ENCODE data around the gene GRAMD4. TPM values are rescaled to one million over a fixed set of nuclear protein-coding genes. Genes with fewer than 3 reads are reported as not detected.

The GRAMD4 gene
- polyA plus RNA-seq, 2 of the 4 experiments (the other 2 are of a cell fraction): 7.7 to 13.1 TPM

DNA sequence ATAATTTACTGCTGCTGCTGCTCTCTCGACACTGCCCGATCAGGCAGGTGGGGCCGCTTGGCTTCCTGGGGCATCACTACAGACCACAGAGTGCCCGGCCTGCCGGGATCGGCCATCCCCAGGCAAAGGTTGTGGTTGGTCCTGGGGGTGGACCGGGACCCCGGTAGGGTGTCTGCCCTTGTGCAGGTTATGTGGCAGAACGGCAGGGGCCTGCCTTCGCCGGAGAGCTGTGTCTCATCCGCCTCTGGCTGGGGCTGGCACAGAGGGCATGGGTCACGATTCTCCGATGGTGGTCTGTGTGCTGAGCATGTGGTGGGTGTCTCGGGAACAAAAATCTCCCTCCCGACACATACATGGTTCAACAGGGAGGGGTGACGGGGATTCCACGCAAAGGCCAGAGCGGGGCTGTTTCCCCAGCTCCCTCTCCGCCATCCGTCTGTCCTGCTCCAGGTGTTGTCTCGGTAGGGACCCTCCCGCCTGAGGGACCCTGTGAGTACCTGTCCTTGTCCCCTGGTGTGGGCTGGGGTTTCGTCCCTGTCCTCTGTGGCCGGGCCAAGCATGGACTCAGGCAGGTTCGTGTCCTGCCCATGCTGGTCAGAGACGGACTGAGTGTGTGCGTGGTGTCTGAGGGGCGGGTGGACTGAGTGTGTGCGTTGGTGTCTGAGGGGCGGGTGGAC, 7.8 kb downstream of the GRAMD4 start:
- no peak overlapping the region for H3K27ac ChIP-seq
- no peaks in the 10 kb centered on the region for H3K9me3 ChIP-seq
- no peak overlapping the region for H3K4me2 ChIP-seq
- WGBS (ENCODE audit: missing lambda C conversion rate): 95% methylated on average over 7 of the region's 31 CpGs
- no peaks in the 10 kb centered on the region for H3K4me1 ChIP-seq
- FAIRE-seq: no peak
- DNase-seq (ENCODE audit: low read depth in 1 of 2, low spot score in 1 of 2): no peak
- CTCF ChIA-PET: interaction anchor here (1.0 kb wide), 1 partner anchor 18 kb away, joined by 3 read pairs; no protein-coding TSS in a partner anchor
- no peak overlapping the region for H3K4me3 ChIP-seq
- POLR2A ChIA-PET: no interaction called here
- no peak for TF ChIP-seq MAFK (IDR thresholded peaks at IDR 0.05; ENCODE audit: partially characterized antibody)
- TF ChIP-seq, protein P1, sequence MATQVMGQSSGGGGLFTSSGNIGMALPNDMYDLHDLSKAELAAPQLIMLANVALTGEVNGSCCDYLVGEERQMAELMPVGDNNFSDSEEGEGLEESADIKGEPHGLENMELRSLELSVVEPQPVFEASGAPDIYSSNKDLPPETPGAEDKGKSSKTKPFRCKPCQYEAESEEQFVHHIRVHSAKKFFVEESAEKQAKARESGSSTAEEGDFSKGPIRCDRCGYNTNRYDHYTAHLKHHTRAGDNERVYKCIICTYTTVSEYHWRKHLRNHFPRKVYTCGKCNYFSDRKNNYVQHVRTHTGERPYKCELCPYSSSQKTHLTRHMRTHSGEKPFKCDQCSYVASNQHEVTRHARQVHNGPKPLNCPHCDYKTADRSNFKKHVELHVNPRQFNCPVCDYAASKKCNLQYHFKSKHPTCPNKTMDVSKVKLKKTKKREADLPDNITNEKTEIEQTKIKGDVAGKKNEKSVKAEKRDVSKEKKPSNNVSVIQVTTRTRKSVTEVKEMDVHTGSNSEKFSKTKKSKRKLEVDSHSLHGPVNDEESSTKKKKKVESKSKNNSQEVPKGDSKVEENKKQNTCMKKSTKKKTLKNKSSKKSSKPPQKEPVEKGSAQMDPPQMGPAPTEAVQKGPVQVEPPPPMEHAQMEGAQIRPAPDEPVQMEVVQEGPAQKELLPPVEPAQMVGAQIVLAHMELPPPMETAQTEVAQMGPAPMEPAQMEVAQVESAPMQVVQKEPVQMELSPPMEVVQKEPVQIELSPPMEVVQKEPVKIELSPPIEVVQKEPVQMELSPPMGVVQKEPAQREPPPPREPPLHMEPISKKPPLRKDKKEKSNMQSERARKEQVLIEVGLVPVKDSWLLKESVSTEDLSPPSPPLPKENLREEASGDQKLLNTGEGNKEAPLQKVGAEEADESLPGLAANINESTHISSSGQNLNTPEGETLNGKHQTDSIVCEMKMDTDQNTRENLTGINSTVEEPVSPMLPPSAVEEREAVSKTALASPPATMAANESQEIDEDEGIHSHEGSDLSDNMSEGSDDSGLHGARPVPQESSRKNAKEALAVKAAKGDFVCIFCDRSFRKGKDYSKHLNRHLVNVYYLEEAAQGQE (IDR thresholded peaks at IDR 0.05): no peak
- no peak; a peak in 1 of 6 replicates for ATAC-seq

DNA sequence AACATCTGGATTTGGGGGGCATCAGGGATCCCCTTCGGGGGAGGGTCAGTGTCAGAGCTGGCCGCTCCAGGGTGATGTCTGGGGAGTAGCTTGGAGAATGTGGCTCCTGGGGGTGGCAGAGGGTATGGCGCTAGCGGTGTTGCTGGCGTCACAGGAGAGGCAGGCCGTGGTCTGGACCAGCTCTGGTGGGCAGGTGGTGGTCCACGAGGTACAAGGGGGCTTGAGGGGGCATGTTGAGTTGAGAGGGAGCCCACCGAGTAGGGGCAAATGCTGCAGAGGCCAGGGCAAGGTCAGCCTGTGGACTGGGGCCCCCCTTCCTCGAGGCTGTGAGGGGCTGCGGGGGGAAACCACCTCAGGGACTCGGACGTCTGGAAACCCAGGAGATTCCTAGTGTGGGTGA, 8.6 kb downstream of the GRAMD4 start:
- H3K4me3 ChIP-seq: no peak overlapping the region
- 98% methylated on average over 7 of the region's 12 CpGs for WGBS (ENCODE audit: missing lambda C conversion rate)
- H3K9me3 ChIP-seq: no peaks in the 10 kb centered on the region
- FAIRE-seq (no peak), DNase-seq (ENCODE audit: low read depth in 1 of 2, low spot score in 1 of 2) (no peak), ATAC-seq (no peak)
- no peak overlapping the region for H3K27ac ChIP-seq
- ChIA-PET CTCF (interaction anchor here (0.8 to 1.0 kb wide), 2 partner anchors 17 to 66 kb away, joined by 3 read pairs; no protein-coding TSS in a partner anchor), POLR2A (no interaction called here)
- H3K4me2 ChIP-seq: no peak overlapping the region
- no peaks in the 10 kb centered on the region for H3K4me1 ChIP-seq
- no peak for TF ChIP-seq NFE2L2 (conservative IDR thresholded peaks at IDR 0.05; ENCODE audit: low read length)
- TF ChIP-seq, protein P2, sequence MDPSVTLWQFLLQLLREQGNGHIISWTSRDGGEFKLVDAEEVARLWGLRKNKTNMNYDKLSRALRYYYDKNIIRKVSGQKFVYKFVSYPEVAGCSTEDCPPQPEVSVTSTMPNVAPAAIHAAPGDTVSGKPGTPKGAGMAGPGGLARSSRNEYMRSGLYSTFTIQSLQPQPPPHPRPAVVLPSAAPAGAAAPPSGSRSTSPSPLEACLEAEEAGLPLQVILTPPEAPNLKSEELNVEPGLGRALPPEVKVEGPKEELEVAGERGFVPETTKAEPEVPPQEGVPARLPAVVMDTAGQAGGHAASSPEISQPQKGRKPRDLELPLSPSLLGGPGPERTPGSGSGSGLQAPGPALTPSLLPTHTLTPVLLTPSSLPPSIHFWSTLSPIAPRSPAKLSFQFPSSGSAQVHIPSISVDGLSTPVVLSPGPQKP (IDR thresholded peaks at IDR 0.05; ENCODE audit: low read depth, low read length): no peak

DNA sequence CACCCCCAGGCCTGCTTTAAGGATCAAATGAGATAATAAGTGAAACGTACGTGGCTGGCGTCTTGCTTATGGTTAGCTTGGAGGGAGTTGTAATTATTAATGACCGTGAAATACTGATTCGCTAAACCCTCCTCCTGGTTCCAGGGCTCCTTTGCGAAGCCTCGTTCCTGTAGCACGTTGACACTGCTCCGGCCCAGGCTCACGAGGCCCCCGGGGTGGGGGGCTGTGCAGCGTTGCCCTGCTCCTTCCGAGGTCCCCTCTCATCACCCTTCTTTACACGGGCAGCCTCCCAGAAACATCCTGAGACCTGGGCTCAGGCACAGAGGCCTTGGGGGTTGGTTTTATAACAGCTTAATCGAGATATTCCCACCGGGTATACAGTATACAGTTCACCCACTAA, 9.1 kb downstream of the GRAMD4 start:
- no peak overlapping the region for H3K4me2 ChIP-seq
- peaks cover 5% of the 10 kb centered on the region; the same call in 1 of the 3 replicates for H3K4me1 ChIP-seq
- CTCF ChIA-PET: interaction anchor here (0.8 to 1.0 kb wide), 2 partner anchors 17 to 66 kb away, joined by 3 read pairs; no protein-coding TSS in a partner anchor
- H3K27ac ChIP-seq: no peak overlapping the region
- 86% methylated on average over 16 of the region's 16 CpGs for WGBS (ENCODE audit: missing lambda C conversion rate)
- POLR2A ChIA-PET: no interaction called here
- ATAC-seq (no peak), DNase-seq (ENCODE audit: low read depth in 1 of 2, low spot score in 1 of 2) (no peak), FAIRE-seq (no peak)
- no peaks in the 10 kb centered on the region for H3K9me3 ChIP-seq
- TF ChIP-seq SREBF2 (IDR thresholded peaks at IDR 0.05): no peak
- no peak for TF ChIP-seq HDAC2 (IDR thresholded peaks at IDR 0.05)
- TF ChIP-seq ZSCAN20 (CRISPR knock-in tag; IDR thresholded peaks at IDR 0.05): no peak
- TF ChIP-seq CHD2 (IDR thresholded peaks at IDR 0.05; ENCODE audit: low read length, partially characterized antibody): no peak
- TF ChIP-seq PHF8 (IDR thresholded peaks at IDR 0.05; ENCODE audit: borderline replicate concordance, low read depth): no peak
- no peak overlapping the region for H3K4me3 ChIP-seq

DNA sequence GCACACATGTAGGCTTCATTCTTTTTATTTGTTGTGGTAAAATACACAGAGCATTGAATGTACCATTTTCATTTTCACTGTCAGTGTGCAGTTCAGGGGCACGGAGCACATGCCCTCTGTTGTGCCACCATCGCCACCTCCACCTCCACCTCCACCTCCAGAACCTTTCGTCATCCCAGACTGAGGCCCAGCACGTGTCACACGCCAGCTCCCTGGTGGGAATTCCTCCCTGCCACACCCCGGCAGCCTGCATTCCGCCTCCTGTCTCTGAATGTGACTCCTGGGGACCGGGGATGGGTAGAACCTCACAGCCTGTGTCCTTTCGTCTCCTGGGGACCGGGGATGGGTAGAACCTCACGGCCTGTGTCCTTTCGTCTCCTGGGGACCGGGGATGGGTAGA, 10.9 kb downstream of the GRAMD4 start:
- WGBS (ENCODE audit: missing lambda C conversion rate): 75% methylated on average over 11 of the region's 13 CpGs
- CTCF ChIA-PET: no interaction called here
- peaks cover 23% of the 10 kb centered on the region for H3K4me1 ChIP-seq
- FAIRE-seq (no peak), ATAC-seq (no peak), DNase-seq (ENCODE audit: low read depth in 1 of 2, low spot score in 1 of 2) (no peak)
- H3K4me2 ChIP-seq: no peak overlapping the region
- POLR2A ChIA-PET: no interaction called here
- no peak overlapping the region for H3K4me3 ChIP-seq
- H3K9me3 ChIP-seq: no peaks in the 10 kb centered on the region
- no peak overlapping the region for H3K27ac ChIP-seq
- TF ChIP-seq, protein P1 (IDR thresholded peaks at IDR 0.05): no peak
- no peak for TF ChIP-seq NPAS2 (CRISPR knock-in tag; IDR thresholded peaks at IDR 0.05; ENCODE audit: borderline replicate concordance)
- no peak for TF ChIP-seq HOXB5 (CRISPR knock-in tag; IDR thresholded peaks at IDR 0.05)
- no peak for TF ChIP-seq SMC3 (IDR thresholded peaks at IDR 0.05)
- no peak for TF ChIP-seq ZFP36 (IDR thresholded peaks at IDR 0.05; ENCODE audit: borderline replicate concordance, partially characterized antibody)
- TF ChIP-seq ESRRA (IDR thresholded peaks at IDR 0.05; ENCODE audit: borderline replicate concordance, low read length): no peak
- TF ChIP-seq, protein P3, sequence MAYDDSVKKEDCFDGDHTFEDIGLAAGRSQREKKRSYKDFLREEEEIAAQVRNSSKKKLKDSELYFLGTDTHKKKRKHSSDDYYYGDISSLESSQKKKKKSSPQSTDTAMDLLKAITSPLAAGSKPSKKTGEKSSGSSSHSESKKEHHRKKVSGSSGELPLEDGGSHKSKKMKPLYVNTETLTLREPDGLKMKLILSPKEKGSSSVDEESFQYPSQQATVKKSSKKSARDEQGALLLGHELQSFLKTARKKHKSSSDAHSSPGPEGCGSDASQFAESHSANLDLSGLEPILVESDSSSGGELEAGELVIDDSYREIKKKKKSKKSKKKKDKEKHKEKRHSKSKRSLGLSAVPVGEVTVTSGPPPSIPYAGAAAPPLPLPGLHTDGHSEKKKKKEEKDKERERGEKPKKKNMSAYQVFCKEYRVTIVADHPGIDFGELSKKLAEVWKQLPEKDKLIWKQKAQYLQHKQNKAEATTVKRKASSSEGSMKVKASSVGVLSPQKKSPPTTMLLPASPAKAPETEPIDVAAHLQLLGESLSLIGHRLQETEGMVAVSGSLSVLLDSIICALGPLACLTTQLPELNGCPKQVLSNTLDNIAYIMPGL (CRISPR knock-in tag; IDR thresholded peaks at IDR 0.05; ENCODE audit: borderline replicate concordance): no peak
- no peak for TF ChIP-seq CHD2 (IDR thresholded peaks at IDR 0.05; ENCODE audit: low read length, partially characterized antibody)
- TF ChIP-seq RCOR1 (IDR thresholded peaks at IDR 0.05; ENCODE audit: low read depth, low read length): no peak
- no peak for TF ChIP-seq EP300 (IDR thresholded peaks at IDR 0.05)
- TF ChIP-seq ZSCAN20 (CRISPR knock-in tag; IDR thresholded peaks at IDR 0.05): no peak
- TF ChIP-seq RARB (CRISPR knock-in tag; IDR thresholded peaks at IDR 0.05): no peak
- TF ChIP-seq NR3C1 (IDR thresholded peaks at IDR 0.05): no peak
- no peak for TF ChIP-seq HDAC2 (IDR thresholded peaks at IDR 0.05)
